Right atrium auricular region (tissue), 2 donors: ENCODE data around the gene ADGRF3. TPM values are rescaled to one million over a fixed set of nuclear protein-coding genes. Genes with fewer than 3 reads are reported as not detected.
A peak's percentile ranks its signal among the peaks of the same experiment; 100 is the strongest.

Experiments used
- DNase-seq: peaks from one replicate; pipeline ENCODE4 v3.0.0-alpha.2; 2019; ENCODE audit warnings: low spot score
- H3K27ac ChIP-seq, 2 donors: fragments of 200-600 bp; sonication (generic); 1 replicate in 1 of 2; 2 replicates in 1 of 2; pipeline ENCODE4 v1.5.1; 2016 to 2019
- H3K27me3 ChIP-seq, 2 donors: fragments of 200-600 bp; sonication (generic); one replicate each; pipeline versions ENCODE4 v1.5.1 to v1.6.0; 2017 to 2019
- H3K36me3 ChIP-seq: fragments of 200-600 bp; sonication (generic); one replicate; pipeline ENCODE4 v1.5.1; 2016
- H3K4me1 ChIP-seq, 2 donors: fragments of 200-600 bp; sonication (generic); one replicate each; pipeline versions ENCODE4 v1.5.1 to v1.6.0; 2017 to 2019
- H3K4me3 ChIP-seq, 2 donors: fragments of 200-600 bp; sonication (generic); 1 replicate in 1 of 2; 2 replicates in 1 of 2; pipeline ENCODE4 v1.5.1; 2017 to 2019; ENCODE audit warnings: mild to moderate bottlenecking in 1 of 2, moderate library complexity in 1 of 2
- H3K9me3 ChIP-seq, 2 donors: fragments of 200-600 bp; sonication (generic); one replicate each; pipeline ENCODE4 v1.5.1; 2019
- total RNA-seq, 2 donors: library from RNA; depleted of rRNA; stranded (reverse); fragments of >200 nt; gene quantifications; one replicate each; pipeline ENCODE4 v1.1.0, GENCODE V29; 2016
- TF ChIP-seq, protein P1 (sequence below), 2 donors: fragments of 200-600 bp; sonication (generic); IDR thresholded peaks; one replicate each; pipeline ENCODE4 v1.5.1; 2019; ENCODE audit warnings: antibody characterized with exemption in 2 of 2

The ADGRF3 gene
- total RNA-seq, 2 donors from 2014 or later = not detected

- TF ChIP-seq, protein P1, sequence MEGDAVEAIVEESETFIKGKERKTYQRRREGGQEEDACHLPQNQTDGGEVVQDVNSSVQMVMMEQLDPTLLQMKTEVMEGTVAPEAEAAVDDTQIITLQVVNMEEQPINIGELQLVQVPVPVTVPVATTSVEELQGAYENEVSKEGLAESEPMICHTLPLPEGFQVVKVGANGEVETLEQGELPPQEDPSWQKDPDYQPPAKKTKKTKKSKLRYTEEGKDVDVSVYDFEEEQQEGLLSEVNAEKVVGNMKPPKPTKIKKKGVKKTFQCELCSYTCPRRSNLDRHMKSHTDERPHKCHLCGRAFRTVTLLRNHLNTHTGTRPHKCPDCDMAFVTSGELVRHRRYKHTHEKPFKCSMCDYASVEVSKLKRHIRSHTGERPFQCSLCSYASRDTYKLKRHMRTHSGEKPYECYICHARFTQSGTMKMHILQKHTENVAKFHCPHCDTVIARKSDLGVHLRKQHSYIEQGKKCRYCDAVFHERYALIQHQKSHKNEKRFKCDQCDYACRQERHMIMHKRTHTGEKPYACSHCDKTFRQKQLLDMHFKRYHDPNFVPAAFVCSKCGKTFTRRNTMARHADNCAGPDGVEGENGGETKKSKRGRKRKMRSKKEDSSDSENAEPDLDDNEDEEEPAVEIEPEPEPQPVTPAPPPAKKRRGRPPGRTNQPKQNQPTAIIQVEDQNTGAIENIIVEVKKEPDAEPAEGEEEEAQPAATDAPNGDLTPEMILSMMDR (IDR thresholded peaks at IDR 0.05) = no peak
- peak overlapping the region; percentile 54 to 72 for H3K27ac ChIP-seq
- peak; percentile 69 for DNase-seq
- no peaks in the 10 kb centered on the region for H3K9me3 ChIP-seq
- peak overlapping the region; percentile 46 to 61 for H3K4me3 ChIP-seq
- peaks cover 0 to 12% of the 10 kb centered on the region in 2 donors for H3K4me1 ChIP-seq
- no peaks in the 10 kb centered on the region for H3K36me3 ChIP-seq
- no peaks in the 10 kb centered on the region for H3K27me3 ChIP-seq
These were observed 47.8 kb downstream of the ADGRF3 start for GRCh38 chr2:26298638-26299393.

GRCh38 chr2:26298286-26298637 lies 48.3 kb downstream of the ADGRF3 start:
- H3K4me1 ChIP-seq = peaks cover 0 to 12% of the 10 kb centered on the region in 2 donors
- H3K27ac ChIP-seq = peak overlapping the region; percentile 54 to 72
- no peaks in the 10 kb centered on the region for H3K9me3 ChIP-seq
- TF ChIP-seq, protein P1 (IDR thresholded peaks at IDR 0.05) = no peak
- DNase-seq = no peak
- H3K4me3 ChIP-seq = peak overlapping the region; percentile 46 to 61
- no peaks in the 10 kb centered on the region for H3K27me3 ChIP-seq
- no peaks in the 10 kb centered on the region for H3K36me3 ChIP-seq

DNA sequence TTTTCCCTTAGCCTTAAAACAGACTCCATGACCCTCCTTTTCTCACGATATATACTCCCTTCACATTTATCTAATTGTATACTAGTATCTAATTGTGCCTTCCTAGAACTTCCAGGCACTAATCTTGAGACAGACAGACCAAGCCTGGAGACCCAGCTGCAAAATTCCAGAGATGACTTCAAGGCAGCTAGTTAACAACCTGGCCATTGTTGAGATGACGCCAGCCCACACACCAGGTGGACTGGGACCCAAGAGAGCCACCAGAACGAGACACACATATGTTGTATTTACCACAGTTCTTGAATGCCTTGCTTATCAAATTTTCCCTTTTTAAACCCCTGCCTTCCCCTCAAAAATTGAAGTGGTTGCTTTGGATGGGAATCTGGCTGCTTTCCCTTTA lies 49.5 kb downstream of the ADGRF3 start:
- H3K9me3 ChIP-seq = no peaks in the 10 kb centered on the region
- no peaks in the 10 kb centered on the region for H3K27me3 ChIP-seq
- peaks cover 0 to 12% of the 10 kb centered on the region in 2 donors for H3K4me1 ChIP-seq
- H3K36me3 ChIP-seq = no peaks in the 10 kb centered on the region
- no peak overlapping the region for H3K27ac ChIP-seq
- TF ChIP-seq, protein P1 (IDR thresholded peaks at IDR 0.05) = no peak
- DNase-seq = no peak
- H3K4me3 ChIP-seq = no peak overlapping the region

DNA sequence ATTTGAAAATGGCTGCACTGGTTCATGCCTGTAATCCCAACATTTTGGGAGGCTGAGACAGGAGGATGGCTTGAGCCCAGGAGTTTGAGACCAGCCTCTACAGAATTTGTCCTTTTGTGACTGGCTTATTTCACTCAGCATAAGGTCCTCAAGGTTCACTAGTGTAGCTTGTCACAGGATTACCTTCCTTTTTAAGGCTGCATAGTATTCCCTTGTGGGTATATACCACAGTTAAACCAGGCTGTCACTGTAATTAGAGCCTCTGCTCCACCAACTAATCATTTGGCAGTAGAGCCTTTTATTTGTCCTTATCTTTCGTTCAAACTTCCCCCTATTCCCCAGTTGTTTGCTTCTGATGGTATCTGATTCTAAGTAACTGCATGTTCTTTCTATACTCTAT lies 51.1 kb downstream of the ADGRF3 start:
- DNase-seq = no peak
- Histone ChIP-seq H3K4me1 (peaks cover 0 to 10% of the 10 kb centered on the region in 2 donors), H3K27ac (no peak overlapping the region), H3K9me3 (no peaks in the 10 kb centered on the region), H3K36me3 (peaks cover 5% of the 10 kb centered on the region), H3K27me3 (no peaks in the 10 kb centered on the region), H3K4me3 (no peak overlapping the region)
- TF ChIP-seq, protein P1 (IDR thresholded peaks at IDR 0.05) = no peak

DNA sequence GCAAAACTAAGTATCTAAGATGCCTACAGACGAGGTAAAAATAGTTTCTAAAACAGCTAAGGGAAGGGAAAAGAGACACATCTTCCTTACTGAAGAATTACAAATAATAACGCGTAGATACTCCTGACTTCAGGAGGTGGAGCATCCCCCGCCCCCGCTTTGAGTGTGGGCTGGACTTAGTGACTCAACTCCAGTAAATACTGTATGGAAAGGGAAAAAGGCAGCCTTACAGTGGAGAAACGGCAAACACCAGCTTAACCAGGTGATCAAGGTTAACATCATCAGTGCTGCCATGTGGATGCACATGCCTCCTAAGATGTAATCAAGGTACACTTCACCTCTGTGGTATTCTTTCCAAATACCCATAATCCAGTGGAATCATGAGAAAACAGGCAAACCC lies 53.9 kb downstream of the ADGRF3 start:
- no peaks in the 10 kb centered on the region for H3K4me1 ChIP-seq
- H3K27me3 ChIP-seq = no peaks in the 10 kb centered on the region
- H3K9me3 ChIP-seq = no peaks in the 10 kb centered on the region
- no peak overlapping the region for H3K27ac ChIP-seq
- TF ChIP-seq, protein P1 (IDR thresholded peaks at IDR 0.05) = no peak
- DNase-seq = no peak
- H3K36me3 ChIP-seq = peaks cover 29% of the 10 kb centered on the region
- H3K4me3 ChIP-seq = no peak overlapping the region

GRCh38 chr2:26290001-26290400 lies 56.6 kb downstream of the ADGRF3 start:
- H3K9me3 ChIP-seq = no peaks in the 10 kb centered on the region
- DNase-seq = no peak
- no peak overlapping the region for H3K4me3 ChIP-seq
- no peak overlapping the region for H3K27ac ChIP-seq
- TF ChIP-seq, protein P1 (IDR thresholded peaks at IDR 0.05) = no peak
- H3K27me3 ChIP-seq = no peaks in the 10 kb centered on the region
- H3K36me3 ChIP-seq = peaks cover 54% of the 10 kb centered on the region
- H3K4me1 ChIP-seq = no peaks in the 10 kb centered on the region
